HepG2 (cell line): ENCODE results near the gene WNT7B.

Experiments
- HNRNPUL1 ChIP-seq: fragments of 200-400 bp; formaldehyde crosslinking; IDR thresholded peaks from 2 replicates; pipeline ENCODE4 v1.6.1; 2017; ENCODE audit warnings: low read depth, mild to moderate bottlenecking, low read length, moderate library complexity
- SP1 ChIP-seq, 2 experiments: fragments of 450-650 bp in 1 of 2; sonication (generic) in 1 of 2; formaldehyde crosslinking in 1 of 2; IDR thresholded peaks; 2 replicates each; pipeline versions ENCODE4 v1.4.0 to v1.6.1; 2016 to 2020; ENCODE audit warnings: missing genetic modification reagents in 1 of 2
- ZBTB1 ChIP-seq: sonication (generic); formaldehyde crosslinking; IDR thresholded peaks from 2 replicates; pipeline ENCODE4 v1.4.0; 2020; ENCODE audit warnings: missing genetic modification reagents, borderline replicate concordance
- TF ChIP-seq, protein P1 (sequence below): fragments of 450-650 bp; IDR thresholded peaks from 2 replicates; pipeline ENCODE4 v1.6.1; 2017; ENCODE audit warnings: mild to moderate bottlenecking
- TF ChIP-seq, protein P2 (sequence below): sonication (generic); formaldehyde crosslinking; IDR thresholded peaks from 2 replicates; pipeline ENCODE4 v1.4.0; 2020; ENCODE audit warnings: missing genetic modification reagents
- TF ChIP-seq, protein P3 (sequence below): sonication (generic); formaldehyde crosslinking; IDR thresholded peaks from 2 replicates; pipeline ENCODE4 v1.5.0; 2020; ENCODE audit warnings: mild to moderate bottlenecking, missing genetic modification reagents, moderate library complexity

DNA sequence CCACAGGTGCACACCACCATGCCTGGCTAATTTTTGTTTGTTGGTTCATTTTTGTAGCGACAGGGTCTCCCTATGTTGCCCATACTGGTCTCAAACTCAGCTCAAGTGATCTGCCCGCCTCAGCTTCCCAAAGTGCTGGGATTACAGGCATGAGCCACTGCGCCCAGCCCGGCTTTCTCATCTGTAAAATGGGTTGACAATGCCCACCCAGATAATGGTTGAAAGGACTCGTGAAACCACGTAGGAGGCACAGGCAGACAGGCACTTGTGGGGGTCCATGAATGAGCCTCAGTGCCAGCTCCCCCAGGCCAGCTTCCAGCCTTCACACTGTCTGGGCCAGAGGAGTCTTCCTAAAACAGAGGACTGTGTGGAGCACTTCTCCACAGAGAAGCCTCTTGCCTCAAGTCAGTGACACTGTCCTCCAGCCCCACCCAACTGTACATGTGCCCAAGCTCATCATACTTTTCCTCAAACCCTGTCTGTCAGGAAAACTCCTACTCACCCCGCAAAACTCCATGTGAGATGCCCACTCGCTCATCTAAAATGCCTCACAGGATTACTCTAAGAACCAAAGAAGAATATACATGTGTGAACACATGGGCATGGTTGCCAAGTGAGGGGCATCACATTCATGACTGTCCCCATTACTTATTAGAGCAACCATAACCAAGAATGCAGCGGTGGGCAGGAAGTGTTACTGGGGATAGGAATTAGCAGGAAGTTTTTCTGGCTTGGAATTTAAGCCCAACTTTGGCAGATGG, 32.1 kb upstream of the WNT7B start:
- TF ChIP-seq, protein P1, sequence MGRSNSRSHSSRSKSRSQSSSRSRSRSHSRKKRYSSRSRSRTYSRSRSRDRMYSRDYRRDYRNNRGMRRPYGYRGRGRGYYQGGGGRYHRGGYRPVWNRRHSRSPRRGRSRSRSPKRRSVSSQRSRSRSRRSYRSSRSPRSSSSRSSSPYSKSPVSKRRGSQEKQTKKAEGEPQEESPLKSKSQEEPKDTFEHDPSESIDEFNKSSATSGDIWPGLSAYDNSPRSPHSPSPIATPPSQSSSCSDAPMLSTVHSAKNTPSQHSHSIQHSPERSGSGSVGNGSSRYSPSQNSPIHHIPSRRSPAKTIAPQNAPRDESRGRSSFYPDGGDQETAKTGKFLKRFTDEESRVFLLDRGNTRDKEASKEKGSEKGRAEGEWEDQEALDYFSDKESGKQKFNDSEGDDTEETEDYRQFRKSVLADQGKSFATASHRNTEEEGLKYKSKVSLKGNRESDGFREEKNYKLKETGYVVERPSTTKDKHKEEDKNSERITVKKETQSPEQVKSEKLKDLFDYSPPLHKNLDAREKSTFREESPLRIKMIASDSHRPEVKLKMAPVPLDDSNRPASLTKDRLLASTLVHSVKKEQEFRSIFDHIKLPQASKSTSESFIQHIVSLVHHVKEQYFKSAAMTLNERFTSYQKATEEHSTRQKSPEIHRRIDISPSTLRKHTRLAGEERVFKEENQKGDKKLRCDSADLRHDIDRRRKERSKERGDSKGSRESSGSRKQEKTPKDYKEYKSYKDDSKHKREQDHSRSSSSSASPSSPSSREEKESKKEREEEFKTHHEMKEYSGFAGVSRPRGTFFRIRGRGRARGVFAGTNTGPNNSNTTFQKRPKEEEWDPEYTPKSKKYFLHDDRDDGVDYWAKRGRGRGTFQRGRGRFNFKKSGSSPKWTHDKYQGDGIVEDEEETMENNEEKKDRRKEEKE, result no peak
- TF ChIP-seq, protein P2, sequence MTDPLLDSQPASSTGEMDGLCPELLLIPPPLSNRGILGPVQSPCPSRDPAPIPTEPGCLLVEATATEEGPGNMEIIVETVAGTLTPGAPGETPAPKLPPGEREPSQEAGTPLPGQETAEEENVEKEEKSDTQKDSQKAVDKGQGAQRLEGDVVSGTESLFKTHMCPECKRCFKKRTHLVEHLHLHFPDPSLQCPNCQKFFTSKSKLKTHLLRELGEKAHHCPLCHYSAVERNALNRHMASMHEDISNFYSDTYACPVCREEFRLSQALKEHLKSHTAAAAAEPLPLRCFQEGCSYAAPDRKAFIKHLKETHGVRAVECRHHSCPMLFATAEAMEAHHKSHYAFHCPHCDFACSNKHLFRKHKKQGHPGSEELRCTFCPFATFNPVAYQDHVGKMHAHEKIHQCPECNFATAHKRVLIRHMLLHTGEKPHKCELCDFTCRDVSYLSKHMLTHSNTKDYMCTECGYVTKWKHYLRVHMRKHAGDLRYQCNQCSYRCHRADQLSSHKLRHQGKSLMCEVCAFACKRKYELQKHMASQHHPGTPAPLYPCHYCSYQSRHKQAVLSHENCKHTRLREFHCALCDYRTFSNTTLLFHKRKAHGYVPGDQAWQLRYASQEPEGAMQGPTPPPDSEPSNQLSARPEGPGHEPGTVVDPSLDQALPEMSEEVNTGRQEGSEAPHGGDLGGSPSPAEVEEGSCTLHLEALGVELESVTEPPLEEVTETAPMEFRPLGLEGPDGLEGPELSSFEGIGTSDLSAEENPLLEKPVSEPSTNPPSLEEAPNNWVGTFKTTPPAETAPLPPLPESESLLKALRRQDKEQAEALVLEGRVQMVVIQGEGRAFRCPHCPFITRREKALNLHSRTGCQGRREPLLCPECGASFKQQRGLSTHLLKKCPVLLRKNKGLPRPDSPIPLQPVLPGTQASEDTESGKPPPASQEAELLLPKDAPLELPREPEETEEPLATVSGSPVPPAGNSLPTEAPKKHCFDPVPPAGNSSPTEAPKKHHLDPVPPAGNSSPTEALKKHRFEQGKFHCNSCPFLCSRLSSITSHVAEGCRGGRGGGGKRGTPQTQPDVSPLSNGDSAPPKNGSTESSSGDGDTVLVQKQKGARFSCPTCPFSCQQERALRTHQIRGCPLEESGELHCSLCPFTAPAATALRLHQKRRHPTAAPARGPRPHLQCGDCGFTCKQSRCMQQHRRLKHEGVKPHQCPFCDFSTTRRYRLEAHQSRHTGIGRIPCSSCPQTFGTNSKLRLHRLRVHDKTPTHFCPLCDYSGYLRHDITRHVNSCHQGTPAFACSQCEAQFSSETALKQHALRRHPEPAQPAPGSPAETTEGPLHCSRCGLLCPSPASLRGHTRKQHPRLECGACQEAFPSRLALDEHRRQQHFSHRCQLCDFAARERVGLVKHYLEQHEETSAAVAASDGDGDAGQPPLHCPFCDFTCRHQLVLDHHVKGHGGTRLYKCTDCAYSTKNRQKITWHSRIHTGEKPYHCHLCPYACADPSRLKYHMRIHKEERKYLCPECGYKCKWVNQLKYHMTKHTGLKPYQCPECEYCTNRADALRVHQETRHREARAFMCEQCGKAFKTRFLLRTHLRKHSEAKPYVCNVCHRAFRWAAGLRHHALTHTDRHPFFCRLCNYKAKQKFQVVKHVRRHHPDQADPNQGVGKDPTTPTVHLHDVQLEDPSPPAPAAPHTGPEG (CRISPR knock-in tag), result no peak
- TF ChIP-seq HNRNPUL1 (no peak), ZBTB1 (CRISPR knock-in tag) (no peak), SP1 (IDR thresholded peaks at IDR 0.05) (no peak), SP1 (CRISPR knock-in tag; IDR thresholded peaks at IDR 0.05) (no peak)
- TF ChIP-seq, protein P3, sequence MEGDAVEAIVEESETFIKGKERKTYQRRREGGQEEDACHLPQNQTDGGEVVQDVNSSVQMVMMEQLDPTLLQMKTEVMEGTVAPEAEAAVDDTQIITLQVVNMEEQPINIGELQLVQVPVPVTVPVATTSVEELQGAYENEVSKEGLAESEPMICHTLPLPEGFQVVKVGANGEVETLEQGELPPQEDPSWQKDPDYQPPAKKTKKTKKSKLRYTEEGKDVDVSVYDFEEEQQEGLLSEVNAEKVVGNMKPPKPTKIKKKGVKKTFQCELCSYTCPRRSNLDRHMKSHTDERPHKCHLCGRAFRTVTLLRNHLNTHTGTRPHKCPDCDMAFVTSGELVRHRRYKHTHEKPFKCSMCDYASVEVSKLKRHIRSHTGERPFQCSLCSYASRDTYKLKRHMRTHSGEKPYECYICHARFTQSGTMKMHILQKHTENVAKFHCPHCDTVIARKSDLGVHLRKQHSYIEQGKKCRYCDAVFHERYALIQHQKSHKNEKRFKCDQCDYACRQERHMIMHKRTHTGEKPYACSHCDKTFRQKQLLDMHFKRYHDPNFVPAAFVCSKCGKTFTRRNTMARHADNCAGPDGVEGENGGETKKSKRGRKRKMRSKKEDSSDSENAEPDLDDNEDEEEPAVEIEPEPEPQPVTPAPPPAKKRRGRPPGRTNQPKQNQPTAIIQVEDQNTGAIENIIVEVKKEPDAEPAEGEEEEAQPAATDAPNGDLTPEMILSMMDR (CRISPR knock-in tag), result no peak
